ENCODE measurements around the gene NCCRP1. TPM values are rescaled to one million over a fixed set of nuclear protein-coding genes. Genes with fewer than 3 reads are reported as not detected.

The NCCRP1 gene
- polyA plus RNA-seq, 3 donors, result 1.3 to 1.9 (median 1.6) TPM

DNA sequence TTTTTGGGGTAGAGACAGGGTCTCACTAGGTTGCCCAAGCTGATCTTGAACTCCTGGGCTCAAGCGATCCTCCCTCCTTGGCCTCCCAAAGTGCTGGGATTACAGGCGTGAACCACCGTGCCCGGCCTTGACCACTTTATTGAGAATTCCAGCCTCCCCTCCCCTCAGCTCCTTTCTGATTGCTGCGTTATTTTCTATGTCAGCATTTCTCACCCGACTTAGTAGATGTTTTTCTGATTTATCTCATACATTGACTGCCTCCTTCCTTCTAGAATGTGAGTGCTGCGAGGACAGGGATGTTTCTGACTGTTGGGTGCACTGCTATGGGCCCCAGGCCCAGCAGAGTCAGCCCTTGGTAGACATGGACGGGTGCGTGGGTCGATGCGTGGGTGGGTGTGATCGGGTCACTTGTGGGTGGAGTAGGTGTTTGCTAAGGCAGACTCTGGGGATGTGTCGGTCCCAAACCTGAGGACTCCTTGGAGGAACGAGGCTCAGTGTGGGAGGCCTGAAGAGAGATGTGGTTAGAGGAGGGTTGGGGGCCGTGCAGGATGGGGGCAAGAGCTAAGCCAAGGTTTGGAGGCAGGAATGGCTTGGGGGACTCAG lies 34.2 kb upstream of the NCCRP1 start:
- no peak for DNase-seq

DNA sequence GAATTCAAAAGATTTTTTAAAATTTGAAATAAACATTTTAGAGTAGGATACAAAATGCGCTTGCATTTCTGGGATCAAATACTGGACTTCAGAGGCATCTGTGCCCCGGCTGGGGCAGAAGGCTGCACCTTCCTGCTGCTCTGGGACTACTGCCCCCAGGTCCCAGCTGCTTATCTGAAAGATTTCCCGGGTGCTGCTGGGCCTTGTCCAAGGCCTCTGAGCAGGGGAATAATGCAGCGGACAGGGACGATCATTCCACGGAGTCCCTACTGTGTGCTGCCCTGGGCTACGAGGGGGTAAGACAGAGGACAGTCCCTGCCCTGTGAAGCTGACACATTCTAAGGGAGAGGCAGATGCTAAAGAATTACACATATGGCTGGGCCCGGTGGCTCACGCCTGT lies 33.1 kb upstream of the NCCRP1 start:
- DNase-seq, result no peak

DNA sequence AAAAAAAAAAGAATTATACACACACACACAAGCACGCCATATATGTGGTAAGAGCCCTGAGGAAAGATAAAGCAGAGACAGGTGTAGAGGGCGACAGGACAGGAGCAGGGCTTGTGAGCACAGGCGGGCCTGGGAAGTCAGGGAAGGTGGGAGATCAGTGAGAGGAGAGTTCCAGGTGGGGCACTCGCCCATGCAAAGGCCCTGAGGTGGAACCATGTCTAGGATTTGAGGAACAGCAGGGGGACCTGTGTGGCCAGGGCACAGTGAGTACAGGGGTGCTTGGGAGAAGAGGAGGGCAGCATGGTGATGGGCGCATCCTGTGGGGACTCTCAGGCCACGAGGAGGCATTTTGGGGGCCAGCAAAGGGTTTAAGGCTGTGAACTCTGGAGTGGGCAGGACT lies 32.5 kb upstream of the NCCRP1 start:
- DNase-seq, result no peak

DNA sequence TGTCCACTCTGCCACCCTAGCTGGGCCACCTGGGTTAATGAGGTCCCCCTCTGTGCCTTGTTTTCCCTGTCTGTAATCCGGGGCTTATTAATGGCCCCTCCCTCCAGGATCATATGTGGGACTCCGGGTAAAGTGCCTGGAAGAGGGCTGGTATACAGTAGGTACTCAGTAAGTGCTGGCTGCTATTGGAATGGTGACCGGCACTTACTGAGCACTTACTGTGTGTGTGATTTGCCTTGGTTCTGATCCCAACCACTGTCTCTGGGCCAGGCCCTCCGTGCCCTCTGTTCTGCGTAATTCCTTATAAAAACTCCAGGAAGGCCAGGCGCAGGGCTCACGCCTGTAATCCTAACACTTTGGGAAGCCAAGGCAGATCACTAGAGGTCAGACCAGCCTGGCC lies 30.9 kb upstream of the NCCRP1 start:
- no peak for DNase-seq

DNA sequence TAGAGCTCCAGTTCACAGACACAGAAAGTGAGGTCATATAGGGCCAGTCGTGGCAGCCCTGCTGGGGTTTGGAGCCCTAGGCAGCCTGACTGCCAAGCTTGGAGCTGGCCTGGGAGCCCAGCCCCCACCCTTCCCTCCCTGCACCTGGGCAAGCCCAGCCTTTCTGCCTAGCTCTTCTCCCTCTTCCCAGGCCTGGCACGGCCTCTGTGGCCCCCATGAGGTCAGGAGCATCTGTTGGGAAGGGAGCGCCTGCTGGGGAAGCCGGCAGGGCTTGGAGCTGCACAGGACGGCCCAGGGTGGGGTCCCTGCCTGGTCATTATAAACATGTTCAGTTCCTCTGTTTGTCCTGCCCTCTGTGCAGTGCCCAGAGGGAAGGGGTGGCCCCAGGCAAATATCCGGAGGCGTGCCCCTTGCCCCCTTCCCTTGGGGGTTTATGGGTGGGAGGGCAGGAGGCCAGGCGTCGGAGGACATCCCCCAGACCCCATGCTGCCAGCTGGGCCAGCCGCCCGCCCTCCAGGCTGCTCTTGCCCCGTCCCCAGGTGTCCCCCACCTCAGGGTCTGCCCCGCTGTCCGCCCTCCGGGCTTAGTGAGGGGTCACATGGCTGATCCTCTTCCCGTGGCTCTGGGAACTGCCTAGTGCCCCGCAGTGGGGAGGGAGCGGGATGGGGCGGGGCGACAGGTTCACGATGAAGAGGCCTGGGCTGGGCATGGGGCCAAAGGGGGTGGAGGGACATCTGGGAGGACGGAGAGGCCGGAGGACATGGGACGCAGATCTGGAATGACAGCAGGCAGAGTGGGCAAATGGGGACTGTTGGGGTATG lies 30.0 kb upstream of the NCCRP1 start:
- DNase-seq, result no peak

DNA sequence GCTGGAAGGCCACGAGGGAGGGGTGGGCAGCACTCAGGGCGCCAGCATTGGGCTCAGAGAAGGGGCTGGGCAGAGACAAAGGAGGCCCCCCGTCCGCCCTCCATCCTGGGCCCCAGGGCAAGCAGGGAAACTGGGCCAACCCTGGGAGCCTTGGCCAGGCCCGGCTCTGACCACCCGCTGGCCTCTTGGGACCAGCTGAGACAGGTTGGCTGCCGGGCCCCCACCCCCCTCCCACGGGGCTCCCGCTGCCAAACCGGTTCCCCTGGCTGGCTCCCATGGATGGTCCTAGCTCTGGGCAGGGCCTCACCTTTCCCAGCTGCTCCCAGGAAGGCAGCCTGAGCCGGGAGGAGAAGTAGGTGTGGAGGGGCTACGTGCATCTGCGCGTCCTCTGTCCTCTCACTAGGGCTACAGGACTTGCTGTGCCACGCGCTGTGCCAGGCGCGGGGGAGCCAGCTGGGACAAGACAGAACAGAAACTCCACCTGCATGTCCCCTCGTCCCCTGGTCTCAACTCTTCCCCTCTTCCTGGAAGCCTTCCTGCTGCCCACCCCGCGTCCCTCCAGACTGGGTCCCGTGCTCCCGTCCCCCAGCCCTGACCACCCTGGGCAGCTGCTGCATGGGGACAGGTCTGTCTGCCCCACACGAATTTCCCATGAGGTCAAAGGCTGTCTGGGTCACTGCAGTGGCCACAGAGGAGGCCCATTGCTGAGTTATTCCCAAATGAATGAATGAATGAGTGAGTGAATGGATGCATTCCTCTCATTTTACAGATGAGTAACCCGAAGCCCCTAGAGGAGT lies 29.1 kb upstream of the NCCRP1 start:
- no peak for DNase-seq

DNA sequence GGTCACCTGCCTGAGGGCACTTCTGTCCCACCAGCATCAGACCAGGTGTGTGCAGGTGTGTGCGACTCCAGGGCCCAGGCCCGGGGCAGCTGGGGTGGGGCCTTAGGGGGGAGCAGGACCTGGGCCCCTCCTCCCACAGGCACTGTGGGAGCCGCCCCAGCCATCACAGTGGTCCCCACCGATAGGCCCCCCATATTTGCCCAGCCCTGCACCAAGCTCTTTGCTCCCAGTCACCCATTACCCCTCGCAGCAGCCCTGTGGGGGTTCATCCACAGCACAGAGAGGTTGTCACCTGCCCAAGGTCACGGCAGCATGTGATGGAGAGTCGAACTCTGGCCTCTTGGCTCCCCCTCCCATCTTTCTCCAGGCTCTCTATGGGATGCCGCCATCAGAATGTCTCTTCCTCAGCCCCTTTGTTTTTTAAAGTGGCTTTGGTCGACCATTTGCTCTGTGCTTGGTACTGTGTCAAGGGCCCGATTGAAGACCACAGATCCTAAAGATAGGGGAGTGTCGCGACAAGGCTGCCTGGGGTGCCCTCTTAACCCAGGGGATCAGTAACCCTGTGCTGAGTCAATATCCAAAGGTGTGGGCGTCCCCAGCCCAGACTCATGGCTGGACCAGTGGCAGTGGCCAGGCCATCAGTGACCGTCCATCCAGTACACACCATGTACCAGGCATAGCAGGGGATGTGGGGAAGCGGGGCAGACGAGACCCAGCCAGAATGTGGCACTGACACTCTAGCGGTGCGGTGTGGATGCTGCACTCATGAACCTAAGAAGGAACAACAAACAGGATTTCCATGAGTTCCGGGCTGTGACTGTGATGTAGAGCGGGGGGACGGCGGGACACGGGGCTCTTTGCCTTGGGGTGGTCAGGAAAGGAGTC lies 28.3 kb upstream of the NCCRP1 start:
- DNase-seq, result no peak

DNA sequence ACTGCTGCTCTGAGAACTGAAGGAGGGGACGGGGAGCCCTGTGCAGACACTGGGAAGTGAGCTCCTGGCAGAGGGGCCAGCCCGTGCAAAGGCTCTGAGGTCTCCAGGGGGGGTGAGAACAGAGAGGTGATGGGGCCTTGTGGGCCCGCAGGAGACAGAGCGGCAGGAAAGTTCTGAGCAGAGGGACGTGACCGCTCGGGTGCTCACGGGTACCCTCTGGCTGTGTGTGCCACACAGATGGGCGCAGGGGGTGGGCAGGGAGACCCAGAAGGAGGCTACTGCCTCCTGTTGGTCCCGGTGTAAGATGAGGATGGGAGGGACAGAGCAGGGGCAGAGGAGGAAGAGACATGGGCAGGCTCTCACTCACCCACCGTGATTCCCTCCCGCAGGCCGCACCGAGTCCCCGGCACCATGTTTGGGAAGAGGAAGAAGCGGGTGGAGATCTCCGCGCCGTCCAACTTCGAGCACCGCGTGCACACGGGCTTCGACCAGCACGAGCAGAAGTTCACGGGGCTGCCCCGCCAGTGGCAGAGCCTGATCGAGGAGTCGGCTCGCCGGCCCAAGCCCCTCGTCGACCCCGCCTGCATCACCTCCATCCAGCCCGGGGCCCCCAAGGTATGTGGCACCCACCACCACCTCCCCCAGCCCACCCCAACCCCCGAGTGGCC lies 27.5 kb upstream of the NCCRP1 start:
- DNase-seq, result no peak

DNA sequence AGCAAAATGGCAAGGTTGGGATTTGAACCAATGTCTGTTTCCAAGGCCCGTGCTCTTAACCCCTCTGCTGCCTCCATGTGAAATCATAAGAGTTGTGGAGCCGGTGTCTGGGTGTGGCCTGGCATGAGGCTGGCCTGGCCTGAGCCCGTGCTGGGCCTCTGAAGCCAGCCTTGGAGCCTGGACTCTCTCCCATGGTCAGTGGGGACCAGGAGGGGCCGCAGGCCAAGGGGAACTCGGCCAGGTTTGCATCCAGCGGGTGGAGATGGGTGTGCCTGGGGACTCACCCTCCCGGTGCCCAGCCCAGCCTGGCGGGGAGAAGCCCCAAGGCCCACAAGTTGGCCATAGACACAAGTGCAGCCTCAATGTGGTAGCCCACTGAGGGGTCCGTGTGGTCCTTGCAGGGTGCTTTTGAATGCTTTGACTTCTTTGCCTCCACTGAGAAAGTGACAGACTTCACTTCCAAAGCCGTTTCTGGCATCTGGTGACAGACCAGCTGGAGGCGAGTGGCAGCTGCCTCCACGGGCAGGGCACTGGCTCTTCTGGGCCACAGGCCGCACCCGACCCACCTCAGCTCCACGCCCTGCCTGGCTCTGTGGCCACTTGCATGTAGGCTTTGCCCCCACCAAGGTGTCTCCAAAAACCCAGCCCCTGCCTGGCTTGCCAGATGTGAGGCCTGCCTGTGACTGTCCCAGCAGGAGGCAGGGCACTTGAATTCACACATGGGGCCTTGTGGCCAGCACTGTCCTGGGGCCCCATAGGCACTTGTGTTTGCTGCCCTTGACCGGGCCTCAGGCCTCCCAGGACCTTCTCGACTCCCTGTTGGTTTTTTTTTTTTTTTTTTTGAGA lies 26.2 kb upstream of the NCCRP1 start:
- DNase-seq, result no peak

DNA sequence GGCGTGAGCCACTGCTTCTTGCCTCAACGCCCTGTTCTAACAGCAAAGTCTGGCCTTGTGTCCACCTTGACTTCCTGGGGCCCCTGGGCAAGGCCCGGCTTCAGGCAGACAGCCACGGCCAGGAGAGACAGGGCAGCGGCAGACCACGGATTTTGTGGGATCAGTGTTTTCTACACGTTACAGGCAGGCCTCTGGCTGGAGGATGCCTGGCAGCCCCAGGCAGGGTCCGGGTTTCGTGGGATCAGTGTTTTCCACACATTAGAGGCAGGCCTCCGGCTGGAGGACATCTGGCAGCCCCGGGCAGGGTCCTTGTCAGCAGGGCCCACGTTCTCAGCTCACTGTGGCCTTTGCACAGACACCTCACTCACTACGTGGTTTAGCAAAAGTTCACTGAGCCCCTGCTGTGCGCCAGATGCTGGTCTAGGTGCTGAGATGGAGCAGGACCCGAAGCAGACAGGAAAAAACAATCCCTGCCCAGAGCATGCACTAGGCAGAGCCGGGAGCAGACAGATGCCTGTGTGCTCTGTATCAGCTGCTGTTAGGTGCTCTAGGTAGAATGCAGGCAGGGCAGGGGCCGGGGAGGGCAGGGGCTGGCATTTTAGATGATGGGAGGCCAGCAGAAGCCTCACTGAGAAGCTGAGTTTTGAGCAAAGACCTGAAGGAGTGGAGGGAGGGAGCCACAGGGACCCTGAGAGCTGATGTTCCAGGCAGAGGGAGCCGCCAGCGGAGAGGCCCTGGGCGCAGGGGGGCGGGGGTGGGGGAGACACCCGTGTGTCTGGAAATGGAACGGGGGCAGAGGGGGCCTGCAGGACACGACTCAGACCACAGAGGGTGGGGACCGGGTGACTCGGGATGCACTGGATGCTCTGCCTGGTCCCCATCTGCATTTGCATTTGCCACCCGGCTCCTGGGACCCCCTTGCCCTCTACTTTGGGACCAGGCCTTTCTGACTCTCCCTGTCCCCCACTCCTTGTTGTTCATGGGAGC lies 25.0 kb upstream of the NCCRP1 start:
- no peak for DNase-seq

DNA sequence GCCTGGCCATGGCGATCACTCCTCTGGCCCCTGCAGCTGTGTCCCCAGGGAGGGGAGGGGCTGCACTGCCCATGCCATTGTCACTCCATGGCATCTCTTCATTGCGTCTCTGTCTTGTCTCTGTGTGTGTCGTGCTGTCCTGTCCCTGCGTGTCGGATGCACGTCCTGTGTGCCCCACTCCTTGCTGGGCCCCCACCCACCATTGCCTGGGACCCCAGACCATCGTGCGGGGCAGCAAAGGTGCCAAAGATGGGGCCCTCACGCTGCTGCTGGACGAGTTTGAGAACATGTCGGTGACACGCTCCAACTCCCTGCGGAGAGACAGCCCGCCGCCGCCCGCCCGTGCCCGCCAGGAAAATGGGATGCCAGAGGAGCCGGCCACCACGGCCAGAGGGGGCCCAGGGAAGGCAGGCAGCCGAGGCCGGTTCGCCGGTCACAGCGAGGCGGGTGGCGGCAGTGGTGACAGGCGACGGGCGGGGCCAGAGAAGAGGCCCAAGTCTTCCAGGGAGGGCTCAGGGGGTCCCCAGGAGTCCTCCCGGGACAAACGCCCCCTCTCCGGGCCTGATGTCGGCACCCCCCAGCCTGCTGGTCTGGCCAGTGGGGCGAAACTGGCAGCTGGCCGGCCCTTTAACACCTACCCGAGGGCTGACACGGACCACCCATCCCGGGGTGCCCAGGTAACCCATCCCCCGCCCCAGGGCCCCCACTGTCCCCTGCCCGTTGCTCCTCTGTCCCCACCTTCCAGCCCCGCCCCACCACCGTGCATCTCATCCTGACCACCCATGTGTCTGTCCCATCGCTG lies 23.9 kb upstream of the NCCRP1 start:
- no peak for DNase-seq

DNA sequence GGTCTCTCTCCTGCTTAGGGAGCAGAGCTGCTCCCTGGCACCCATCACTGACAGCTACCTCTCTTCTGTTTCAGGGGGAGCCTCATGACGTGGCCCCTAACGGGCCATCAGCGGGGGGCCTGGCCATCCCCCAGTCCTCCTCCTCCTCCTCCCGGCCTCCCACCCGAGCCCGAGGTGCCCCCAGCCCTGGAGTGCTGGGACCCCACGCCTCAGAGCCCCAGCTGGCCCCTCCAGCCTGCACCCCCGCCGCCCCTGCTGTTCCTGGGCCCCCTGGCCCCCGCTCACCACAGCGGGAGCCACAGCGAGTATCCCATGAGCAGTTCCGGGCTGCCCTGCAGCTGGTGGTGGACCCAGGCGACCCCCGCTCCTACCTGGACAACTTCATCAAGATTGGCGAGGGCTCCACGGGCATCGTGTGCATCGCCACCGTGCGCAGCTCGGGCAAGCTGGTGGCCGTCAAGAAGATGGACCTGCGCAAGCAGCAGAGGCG lies 23.2 kb upstream of the NCCRP1 start:
- DNase-seq, result no peak

DNA sequence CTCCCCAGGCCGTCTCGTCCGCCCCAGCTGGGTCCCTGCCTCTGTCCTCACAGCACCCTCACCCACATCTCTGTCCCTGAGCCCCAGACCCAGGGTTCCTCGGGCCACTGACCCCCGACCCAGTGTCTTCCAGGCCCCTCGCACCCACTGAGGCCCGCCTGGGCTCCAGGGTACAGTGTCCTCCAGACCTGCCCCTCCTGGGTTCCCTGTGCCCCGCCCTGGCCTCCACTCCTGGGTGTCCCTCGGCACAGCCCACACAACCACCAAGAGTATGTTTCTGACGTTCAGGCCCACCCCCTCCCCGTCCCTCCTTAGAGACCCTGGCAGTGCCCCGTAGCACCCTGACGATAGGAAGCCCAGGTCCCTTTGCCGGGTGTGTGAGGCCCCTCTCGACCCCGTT lies 22.6 kb upstream of the NCCRP1 start:
- DNase-seq, result no peak

DNA sequence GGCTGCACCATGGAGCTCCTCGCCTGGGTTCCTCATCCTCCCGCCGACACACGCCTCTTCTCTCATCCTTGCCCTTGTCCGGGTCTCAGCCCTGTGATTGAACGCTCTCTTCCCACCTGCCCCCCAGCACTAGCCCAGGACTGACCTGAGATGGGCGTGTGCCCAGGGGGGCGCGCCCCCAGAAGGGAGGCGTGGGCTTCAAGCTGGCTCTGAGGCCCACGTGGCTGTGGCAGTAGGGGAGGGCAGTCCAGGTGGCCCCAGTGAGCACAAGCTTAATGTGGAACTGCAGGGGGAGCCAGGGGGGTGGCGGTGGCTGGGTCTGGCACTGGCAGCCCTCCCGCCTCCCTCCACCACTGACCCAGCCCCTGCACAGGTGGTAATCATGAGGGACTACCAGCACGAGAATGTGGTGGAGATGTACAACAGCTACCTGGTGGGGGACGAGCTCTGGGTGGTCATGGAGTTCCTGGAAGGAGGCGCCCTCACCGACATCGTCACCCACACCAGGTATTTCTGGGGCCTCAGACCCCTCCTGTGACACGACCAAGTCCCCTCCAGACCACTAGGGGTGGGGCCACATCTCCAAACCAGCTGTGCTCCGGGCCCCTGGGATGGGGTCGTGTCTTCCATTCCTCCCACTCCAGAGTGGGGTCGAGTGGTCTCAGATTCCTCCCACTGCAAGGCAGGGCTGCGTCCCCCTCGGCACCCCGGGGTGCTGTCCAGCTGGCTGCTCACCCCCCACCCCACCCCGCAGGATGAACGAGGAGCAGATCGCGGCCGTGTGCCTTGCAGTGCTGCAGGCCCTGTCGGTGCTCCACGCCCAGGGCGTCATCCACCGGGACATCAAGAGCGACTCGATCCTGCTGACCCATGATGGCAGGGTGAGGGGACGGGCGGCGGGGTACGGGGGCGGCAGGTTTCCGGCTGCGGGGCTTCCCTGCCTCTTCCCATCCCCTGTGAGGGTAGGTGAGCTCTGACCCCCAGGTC lies 21.9 kb upstream of the NCCRP1 start:
- DNase-seq, result no peak

DNA sequence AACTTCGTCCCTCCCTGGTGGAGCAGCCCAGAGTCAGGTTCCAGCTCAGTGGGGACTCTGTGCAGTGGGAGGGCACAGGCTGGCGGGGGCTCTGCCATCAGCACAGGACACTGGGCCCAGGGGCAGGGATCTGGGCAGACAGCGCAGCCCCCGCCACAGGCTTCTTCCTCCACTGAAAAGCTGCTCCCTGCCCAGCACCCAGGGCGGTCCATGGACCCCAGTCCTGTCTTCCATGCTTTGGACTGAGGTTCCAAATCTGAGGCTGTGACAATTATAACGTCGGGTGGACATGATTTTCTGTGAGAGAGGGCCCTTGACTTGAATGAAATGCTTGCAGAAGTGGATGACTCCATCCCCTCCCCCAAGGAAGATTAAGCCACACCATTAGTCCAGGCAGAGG lies 21.2 kb upstream of the NCCRP1 start:
- DNase-seq, result no peak

DNA sequence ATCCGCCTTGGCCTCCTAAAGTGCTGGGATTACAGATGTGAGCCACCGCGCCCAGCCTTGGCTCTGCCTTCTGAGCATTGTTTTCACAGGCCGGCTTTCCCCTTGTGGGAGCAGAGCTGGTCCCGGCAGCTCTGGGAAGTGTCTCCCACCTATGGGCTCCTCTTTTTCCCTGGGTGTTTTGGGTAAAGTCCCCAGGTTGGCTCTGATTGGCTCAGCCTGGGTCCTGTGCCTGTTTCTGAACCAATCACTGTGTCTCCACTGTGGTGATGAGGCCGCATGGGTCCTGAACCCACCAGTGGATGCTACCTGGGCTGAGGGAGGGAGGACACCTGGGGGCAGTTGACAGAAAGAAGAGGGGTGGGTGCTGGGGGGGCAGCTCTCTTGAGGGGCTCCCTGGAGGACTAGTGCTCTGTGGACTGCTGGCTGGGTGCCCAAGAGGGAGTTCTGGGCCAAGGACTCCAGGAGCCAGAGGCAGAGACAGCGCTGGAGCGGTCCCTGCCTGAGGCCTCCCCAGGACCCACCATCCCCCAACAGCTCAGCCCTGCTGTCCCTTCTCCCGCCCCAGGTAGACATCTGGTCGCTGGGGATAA lies 19.6 kb upstream of the NCCRP1 start:
- no peak for DNase-seq

Data from renal pelvis (tissue), 4 donors.